NCI-H187 treated with DMSO at 0.1 percent for 48 hours (cell line): ENCODE measurements around the gene ATG4A.

ENCODE experiments used
- DNase-seq: peaks from one replicate; lab custom pipeline; 2025; lab: John Stamatoyannopoulos, UW

ATG4A gene

DNA sequence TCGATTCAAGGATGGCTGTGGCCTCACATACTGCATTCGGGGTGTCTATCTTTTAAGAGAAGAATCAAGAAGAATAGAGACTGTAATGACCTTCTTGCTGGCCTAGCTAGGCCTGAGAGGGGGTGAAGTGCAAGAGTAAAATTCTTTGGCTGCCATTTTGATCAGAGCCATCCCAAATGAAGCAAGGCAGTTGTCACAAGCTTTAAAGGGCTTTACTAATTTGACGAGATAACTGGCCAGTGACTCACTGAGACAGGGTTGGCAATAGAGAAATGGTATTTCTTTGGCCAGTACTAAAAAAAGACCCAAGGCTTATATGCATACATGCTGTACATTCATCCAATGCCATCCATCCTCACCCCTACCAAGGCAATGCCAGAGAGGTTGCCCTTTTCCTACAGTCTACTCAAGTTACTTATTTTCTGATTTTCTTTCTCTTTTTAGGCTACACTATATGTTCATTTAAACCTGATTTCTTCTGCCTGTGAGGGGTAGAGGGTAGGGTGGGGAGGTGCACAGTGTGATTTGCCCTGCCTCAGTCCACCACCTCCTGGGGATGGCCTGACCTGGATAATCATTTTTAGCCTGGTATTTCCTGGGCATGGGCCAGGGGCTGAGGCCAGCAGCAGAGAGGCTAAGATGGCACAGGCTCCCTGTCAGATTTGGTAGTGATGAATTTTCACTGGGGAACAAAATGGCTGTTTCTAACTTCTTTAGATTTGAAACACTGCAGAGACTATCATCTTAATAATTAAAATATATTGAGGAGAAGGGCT is 32.2 kb downstream of the ATG4A start:
- no peak for DNase-seq

GRCh38 chrX:108126661-108127060 is 35.1 kb downstream of the ATG4A start:
- DNase-seq, result no peak

- DNase-seq, result no peak
Measured at GRCh38 chrX:108127152-108127551, 35.6 kb downstream of the ATG4A start.

DNA sequence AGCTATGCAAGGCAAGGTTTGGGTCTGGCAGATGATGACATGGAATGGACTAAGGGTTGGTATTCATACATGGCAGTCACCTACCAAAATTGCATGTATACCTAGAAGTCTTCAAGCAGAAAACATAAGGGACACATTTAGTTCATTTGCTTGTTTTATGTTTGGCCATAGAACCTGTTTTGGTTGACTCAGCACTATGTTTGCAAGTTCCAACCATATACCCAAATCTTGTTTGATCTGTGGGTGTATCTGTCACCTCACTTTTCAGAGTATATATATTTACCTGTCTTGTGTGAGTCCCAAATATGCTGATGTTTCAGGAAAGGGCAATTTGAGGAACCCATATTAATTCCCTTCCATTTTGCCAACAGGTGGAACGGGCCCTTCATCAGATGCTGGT is 39.3 kb downstream of the ATG4A start:
- DNase-seq, result no peak

- no peak for DNase-seq
Measured at GRCh38 chrX:108131471-108131870, 39.9 kb downstream of the ATG4A start.

DNA sequence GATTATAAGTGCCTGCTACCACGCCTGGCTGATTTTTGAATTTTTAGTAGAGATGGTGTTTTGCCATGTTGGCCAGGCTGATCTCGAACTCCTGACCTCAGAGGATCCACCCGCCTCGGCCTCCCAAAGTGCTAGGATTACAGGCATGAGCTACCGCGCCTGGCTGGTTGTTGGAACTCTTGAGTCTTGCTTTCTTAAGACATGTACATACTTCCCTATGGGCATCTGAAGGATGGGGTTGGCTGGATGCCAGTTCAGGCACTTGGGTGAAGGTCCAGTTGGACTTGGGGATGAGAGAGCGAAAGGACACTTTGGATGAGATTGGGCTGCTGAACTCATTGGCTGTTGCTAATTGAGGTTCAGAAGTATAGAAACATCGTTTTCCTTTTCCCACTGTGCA is 40.5 kb downstream of the ATG4A start:
- no peak for DNase-seq

GRCh38 chrX:108132876-108133275 is 41.3 kb downstream of the ATG4A start:
- no peak for DNase-seq

GRCh38 chrX:108134724-108135123 is 43.1 kb downstream of the ATG4A start:
- no peak for DNase-seq

DNA sequence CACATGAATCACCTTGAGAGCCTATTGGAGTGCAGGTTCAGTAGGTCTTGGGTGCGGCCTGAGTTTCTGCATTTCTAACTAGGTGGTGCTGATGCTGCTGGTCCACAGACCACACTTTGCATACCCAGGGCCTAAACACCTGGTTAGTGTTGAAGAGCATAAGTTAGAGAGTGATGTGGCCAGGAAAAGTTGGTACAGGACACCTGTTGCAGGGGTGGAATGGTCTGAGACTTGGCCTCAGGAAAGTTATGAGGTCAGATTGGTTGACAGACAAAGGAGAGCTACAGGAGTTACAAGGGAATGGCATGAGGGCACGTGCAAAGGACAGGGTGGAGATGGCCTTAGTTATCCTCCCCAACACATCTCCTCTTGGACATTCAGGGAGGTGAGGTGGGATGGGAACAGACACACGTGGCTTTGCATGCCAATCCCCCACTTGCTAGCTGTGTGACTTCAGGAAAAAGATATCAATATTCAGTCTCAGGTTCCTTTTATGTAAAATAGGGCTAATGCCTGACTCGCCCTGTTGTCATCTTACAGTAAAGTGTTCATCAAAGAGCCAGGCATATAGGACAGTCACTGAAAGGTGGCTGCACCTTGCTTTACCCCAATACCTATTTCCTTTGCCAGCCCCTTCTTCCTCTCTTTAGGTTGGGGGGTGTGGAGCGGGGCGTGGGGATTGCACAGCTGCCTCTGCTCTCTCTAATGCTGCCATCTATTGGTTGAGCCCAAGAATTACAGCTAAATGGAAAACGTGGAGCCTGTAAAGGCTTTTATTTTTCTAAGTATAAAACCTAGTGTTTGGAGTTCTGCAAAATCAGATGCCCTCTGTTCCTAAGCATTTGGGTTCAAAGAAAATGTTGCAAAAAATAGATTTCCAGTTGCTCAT is 47.5 kb downstream of the ATG4A start:
- DNase-seq, result no peak

GRCh38 chrX:108148524-108148923 is 56.9 kb downstream of the ATG4A start:
- no peak for DNase-seq

- DNase-seq, result no peak
Measured at GRCh38 chrX:108156082-108156481, 64.5 kb downstream of the ATG4A start.

- no peak for DNase-seq
Measured at GRCh38 chrX:108156934-108157466, 65.4 kb downstream of the ATG4A start.

DNA sequence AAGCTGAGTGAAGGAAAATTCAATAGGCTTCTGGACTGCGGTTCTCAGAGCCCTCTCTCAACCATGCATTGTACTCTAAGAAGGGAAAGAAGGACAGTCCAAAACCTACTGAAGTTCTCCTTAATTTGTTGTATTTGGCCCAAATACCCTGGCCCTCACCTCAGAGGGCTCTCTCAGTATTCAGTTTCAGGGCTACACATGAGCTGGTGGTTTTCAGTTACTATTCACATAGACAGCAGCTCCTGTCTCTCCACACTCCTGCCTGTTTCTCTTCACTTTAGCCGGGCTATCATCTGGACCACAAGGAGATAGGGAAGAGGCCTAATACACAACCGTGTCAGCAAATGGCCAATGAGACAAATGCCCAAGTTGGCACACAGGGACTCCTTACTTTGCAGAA is 66.0 kb downstream of the ATG4A start:
- no peak for DNase-seq

DNA sequence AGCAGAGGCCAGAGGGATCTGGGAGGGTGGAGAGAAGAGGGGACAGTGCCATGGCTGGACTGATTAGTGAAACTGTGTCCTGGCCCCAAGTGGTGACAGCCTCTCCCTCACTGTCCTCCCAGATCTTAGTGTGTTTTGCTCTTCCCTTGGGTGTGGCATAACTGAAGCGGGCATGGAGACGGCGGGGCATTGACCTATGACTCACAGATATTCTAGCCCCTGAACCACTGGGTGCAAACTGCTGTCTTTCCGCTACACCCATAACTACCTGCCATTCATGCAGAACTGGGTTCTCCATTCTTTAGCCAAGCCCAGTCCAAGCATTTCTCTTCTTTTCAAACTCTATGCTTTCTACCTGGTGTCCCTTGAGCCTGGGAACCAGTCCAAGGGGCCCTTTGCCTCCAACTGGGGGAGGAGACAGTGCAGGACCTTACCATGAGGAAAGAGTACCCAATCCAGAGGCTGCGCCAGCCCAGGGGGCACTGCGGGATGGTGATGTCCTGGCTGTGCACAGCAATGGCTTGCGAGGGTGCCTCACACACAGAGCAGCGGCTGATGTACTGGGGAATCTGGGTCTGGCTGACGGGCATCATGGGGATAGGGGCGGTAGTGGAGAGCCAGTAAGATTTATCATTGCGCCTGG is 67.6 kb downstream of the ATG4A start:
- DNase-seq, result no peak

- DNase-seq, result no peak
Measured at GRCh38 chrX:108160309-108160708, 68.7 kb downstream of the ATG4A start.

DNA sequence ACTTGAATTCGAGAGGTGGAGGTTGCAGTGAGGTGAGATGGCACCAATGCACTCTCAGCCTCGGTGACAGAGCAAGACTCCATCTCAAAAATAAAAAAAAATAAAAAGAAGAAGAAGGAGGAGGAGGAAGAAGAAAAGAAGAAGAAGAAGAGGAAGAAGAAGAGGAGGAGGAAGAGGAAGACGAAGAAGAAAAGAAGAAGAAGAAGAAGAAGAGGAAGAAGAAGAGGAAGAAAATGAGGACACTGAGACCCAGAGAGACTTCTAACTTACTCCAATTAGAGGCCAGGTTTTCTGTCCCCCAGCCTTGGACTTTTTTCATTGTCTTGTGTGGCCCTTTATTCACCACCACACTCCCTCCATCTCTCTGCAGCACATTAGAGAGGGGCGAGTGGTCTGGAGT is 70.7 kb downstream of the ATG4A start:
- no peak for DNase-seq

GRCh38 chrX:108163333-108164082 is 71.9 kb downstream of the ATG4A start:
- no peak for DNase-seq

DNA sequence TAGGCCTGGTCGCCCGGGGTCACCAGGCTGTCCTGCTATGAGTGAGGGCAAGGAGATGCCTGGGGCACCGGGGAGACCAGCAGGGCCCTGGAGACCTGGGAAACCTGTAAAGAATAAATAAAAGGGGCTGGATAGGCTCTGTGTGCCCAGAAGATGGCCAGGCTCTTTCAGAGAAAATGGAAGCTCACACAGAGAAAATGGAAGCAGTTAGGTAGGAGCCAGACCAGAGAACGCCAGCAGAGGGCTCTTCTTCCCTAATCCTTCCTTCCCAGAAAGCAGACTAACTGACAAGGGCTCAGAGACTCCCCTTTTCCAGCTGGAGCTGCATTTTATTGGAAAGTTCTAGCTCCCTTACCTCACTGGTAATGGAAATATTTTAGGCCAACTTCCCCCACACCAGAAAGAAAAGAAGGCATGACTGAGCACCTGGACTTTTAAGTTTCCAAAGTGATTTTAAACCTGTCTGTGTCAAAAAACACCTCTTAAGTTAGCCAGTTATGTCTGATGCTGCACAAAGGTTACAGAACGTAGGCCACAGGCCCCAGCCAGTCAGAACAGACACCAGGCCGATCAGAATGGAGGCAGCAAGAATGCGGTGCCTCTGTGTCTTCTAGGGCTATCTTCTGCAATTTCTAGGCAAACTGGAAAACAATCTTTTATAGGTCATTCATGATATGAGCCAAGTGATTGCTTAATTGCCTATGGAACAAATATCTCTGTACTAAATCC is 74.0 kb downstream of the ATG4A start:
- no peak for DNase-seq

GRCh38 chrX:108167211-108167872 is 75.8 kb downstream of the ATG4A start:
- no peak for DNase-seq

DNA sequence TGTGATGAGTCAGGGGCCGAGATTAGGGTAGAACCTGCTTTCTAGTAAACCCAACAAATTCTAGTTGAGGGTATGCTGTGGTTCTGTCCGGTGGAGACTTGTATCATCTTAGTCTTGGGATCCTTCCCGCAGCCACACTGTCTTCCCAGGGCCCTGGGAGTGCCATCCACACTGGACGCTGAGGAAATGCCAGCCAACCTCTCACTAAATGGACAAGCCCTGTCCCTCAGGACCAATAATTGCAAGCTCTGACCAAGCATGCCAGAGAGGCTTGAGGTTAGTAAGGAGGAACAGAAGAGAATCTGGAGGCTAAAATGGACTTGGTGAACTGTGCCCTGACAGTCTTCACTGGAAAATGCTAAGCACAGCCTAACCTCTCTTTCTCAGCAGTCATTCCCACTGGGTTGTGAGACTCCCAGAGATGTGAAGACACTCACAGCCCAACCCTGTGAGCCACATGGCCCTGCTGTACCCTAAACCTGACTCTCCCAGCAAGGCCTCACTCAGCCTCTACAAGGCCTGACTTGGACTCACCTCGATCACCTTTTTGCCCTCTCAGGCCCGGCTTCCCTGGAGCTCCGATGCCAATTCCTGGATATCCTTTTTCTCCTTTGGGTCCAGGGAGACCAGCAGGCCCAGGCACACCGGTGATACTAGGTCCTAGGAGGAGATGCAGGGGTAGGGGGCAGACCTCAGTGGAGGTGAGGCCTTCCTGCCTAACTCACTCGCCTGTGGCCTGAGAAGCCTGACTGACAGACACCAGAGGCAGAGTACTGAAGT is 77.6 kb downstream of the ATG4A start:
- no peak for DNase-seq
